ENCODE results near the gene AZGP1. TPM values are rescaled to one million over a fixed set of nuclear protein-coding genes. Genes with fewer than 3 reads are reported as not detected.
"Not testable (repeated sequence)": the region's sequence is repeated elsewhere in the genome, so short reads cannot be mapped to it uniquely, and the experiment has no call there.

AZGP1 gene
- total RNA-seq, 1 donor from 2014 or later, result 31.8 TPM

DNA sequence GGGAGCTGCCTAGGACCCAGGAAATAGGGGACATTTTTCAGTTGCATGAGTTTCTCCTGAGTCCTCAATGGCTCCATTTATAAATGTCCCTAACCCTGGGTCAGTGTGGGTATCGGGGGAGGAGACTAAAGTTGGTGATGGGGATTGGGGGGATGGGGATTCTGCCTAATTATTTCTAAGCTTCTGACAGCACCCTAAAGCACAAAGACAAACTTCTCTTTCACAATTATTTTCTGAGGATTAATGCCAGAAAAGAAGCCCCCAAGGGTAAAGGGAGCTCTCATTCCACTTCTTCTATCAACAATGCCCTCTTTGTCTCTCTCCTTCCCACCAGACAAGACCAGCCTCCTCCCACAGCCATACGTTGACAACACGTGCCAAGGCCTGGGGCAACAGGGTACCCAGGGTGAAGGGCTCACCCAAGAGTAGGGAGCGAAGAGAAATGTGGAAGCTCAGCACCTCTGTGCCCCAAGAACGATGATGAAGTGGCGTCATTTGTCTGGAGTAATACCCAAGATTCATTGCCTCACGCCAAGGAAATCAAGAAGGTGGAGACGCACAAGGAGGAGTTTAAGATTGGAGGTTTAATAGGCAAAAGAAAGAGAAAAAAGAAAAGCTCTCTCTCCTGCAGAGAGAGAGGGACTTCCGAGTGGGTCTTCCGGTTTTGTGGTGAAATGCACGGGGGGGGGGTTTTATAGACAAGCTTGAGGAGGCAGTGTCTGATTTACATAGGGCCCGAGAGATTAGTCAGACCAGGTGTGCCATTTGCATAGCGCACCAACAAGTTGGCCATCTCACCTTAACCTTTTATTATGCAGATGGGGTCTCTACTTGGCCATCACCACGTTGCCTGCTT is 32.0 kb downstream of the AZGP1 start:
- TF ChIP-seq, protein P1, sequence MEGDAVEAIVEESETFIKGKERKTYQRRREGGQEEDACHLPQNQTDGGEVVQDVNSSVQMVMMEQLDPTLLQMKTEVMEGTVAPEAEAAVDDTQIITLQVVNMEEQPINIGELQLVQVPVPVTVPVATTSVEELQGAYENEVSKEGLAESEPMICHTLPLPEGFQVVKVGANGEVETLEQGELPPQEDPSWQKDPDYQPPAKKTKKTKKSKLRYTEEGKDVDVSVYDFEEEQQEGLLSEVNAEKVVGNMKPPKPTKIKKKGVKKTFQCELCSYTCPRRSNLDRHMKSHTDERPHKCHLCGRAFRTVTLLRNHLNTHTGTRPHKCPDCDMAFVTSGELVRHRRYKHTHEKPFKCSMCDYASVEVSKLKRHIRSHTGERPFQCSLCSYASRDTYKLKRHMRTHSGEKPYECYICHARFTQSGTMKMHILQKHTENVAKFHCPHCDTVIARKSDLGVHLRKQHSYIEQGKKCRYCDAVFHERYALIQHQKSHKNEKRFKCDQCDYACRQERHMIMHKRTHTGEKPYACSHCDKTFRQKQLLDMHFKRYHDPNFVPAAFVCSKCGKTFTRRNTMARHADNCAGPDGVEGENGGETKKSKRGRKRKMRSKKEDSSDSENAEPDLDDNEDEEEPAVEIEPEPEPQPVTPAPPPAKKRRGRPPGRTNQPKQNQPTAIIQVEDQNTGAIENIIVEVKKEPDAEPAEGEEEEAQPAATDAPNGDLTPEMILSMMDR (IDR thresholded peaks at IDR 0.05), result no peak
- no peak overlapping the region for H3K4me3 ChIP-seq
- H3K9me3 ChIP-seq, result no peaks in the 10 kb centered on the region
- ATAC-seq (no peak), DNase-seq (no peak)
- no peaks in the 10 kb centered on the region for H3K36me3 ChIP-seq
- no peaks in the 10 kb centered on the region for H3K4me1 ChIP-seq
- H3K27ac ChIP-seq, result no peak overlapping the region
- intact Hi-C loops (cut with DNase I), result no loop called here
- no peaks in the 10 kb centered on the region for H3K27me3 ChIP-seq (ENCODE audit: low read depth)

DNA sequence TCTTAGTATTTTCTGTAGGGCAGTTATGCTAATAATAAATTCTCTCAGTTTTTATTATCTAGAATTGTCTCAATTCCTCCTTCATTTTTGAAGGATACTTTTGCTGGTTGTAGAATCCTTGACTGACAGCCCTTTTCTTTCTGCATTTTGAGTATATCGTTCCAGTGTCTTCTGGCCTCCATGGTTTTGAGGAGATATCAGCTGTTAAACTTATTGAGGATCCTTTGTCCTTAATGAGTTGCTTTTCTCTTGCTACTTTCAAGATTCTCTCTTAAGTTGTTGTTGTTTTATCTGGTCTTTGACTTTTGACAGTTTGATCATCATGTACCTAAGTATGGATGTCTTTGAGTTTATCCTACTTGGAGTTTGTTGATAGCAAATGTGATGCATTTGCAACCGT is 37.5 kb downstream of the AZGP1 start:
- DNase-seq (no peak), ATAC-seq (no peak)
- Histone ChIP-seq H3K4me1 (no peaks in the 10 kb centered on the region), H3K27me3 (ENCODE audit: low read depth) (no peaks in the 10 kb centered on the region), H3K9me3 (no peaks in the 10 kb centered on the region), H3K36me3 (no peaks in the 10 kb centered on the region), H3K27ac (no peak overlapping the region), H3K4me3 (no peak overlapping the region)
- TF ChIP-seq, protein P1 (IDR thresholded peaks at IDR 0.05), result no peak
- intact Hi-C loops (cut with DNase I), result no loop called here

DNA sequence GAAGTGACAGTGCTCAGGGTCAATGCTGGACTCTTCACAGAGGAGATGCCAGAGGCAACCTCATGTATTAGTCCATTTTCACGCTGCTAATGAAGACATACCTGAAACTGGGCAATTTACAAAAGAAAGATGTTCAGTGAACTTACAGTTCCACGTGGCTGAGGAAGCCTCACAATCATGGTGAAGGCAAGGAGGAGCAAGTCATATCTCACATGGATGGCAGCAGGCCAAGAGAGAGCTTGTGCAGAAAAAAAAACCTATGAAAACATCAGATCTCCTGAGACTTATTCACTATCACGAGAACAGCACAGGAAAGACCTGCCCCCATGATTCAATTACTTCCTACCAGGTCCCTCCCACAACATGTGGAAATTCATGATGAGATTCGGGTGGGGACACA is 40.8 kb downstream of the AZGP1 start:
- H3K36me3 ChIP-seq; H3K4me3 ChIP-seq; ATAC-seq; DNase-seq; intact Hi-C loops (cut with DNase I); H3K9me3 ChIP-seq; H3K27ac ChIP-seq; H3K4me1 ChIP-seq; H3K27me3 ChIP-seq (ENCODE audit: low read depth): not testable (repeated sequence)

DNA sequence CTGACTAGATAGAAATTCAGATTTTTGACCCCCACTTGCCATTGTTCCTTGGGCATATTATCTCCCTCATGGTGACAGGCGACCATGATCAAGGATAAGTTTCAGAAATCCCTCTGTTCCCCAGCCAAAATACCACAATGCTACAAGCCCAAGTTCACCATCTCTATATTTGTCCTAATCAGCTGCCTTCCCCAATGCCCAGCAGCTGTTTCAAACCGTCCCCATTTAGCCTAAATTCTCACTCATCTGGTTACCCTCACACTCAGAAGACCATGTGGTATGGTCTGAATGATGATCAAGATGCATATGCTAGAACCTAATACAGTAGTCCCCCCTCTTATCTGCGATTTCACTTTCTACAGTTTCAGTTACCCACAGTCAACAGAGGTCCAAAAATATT is 45.5 kb downstream of the AZGP1 start:
- Histone ChIP-seq H3K4me1 (peaks cover 4% of the 10 kb centered on the region), H3K4me3 (no peak overlapping the region), H3K9me3 (no peaks in the 10 kb centered on the region), H3K27me3 (ENCODE audit: low read depth) (no peaks in the 10 kb centered on the region), H3K27ac (no peak overlapping the region), H3K36me3 (no peaks in the 10 kb centered on the region)
- intact Hi-C loops (cut with DNase I), result no loop called here
- ATAC-seq (no peak), DNase-seq (no peak)
- TF ChIP-seq, protein P1 (IDR thresholded peaks at IDR 0.05), result no peak

DNA sequence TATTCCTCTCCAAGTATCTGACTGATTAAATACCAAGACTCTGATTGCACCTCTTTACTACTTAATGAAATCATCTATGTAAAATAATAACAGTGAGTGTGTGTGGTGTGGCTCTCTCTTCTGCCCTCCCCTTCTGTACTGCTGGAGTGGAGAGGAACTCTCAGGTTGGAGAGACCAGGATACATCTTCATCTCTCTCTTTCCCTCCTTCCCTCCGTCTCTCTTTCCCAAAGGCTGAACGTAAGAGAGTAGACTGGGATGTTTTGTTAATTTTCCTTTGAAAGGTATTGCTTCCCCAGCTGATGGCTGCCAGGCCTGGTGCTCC is 46.1 kb downstream of the AZGP1 start:
- H3K9me3 ChIP-seq, result no peaks in the 10 kb centered on the region
- peak overlapping the region; percentile 44 for H3K4me3 ChIP-seq
- TF ChIP-seq, protein P1 (IDR thresholded peaks at IDR 0.05), result no peak
- no peaks in the 10 kb centered on the region for H3K36me3 ChIP-seq
- no peaks in the 10 kb centered on the region for H3K27me3 ChIP-seq (ENCODE audit: low read depth)
- ATAC-seq (no peak), DNase-seq (no peak)
- H3K4me1 ChIP-seq, result peaks cover 4% of the 10 kb centered on the region
- intact Hi-C loops (cut with DNase I), result no loop called here
- peak overlapping the region; percentile 32 for H3K27ac ChIP-seq

DNA sequence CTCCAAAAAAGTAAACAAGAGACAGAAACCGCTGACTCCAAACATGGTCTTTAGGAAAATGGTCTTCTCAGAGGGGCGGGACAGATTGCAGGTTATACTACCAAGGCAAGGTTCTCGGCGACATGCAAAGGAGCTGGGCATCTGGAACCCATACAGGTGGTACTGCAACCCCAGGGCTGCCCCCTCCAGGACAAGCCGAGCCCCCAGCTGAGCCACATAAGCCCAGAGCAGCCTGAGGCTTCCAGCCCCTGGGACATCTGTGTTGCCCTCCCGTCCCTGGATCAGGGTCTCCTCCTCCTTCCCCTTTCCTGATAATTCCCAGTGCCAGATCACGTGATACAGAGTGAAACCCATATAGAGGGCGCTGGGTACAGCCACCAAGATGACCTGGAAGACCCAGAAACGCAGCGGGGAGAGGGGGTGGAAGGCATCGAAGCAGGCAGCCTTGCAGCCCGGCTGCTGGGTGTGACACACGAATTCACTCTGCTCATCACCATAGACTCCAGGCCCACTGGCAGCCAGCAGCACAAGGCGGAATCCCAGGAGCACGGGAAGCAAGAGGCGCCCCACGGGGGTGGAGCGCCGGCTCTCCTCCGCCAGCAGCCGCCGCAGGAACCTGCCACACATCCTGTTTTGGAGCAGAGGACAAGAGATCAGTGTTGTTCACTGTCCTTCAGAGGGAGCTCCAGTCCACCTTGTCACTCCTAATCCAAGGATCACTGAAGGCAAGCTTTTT is 46.7 kb downstream of the AZGP1 start, which contains the start of gene GJC3:
Gene GJC3 (minus strand): TSS at position 627 of the 736 bp plus-strand sequence. CDS start 0 bp downstream, at position 627.
- ATAC-seq (peak; percentile 89 to 93), DNase-seq (peak; percentile 65)
- Histone ChIP-seq H3K4me1 (peaks cover 4% of the 10 kb centered on the region), H3K27me3 (ENCODE audit: low read depth) (no peaks in the 10 kb centered on the region), H3K36me3 (no peaks in the 10 kb centered on the region), H3K4me3 (peak within 1 kb of the TSS; percentile 44), H3K27ac (peak within 1 kb of the TSS; percentile 32), H3K9me3 (no peaks in the 10 kb centered on the region)
- TF ChIP-seq, protein P1 (IDR thresholded peaks at IDR 0.05), result peak; percentile 45
- intact Hi-C loops (cut with DNase I), result no loop called here
